Measurements from ENCODE around the gene MYL11. TPM values are rescaled to one million over a fixed set of nuclear protein-coding genes. Genes with fewer than 3 reads are reported as not detected.

The MYL11 gene
- total RNA-seq, 2 experiments from 2014 or later: 1.0 TPM; not detected in 1

- peak; percentile 87 for ATAC-seq
- CTCF ChIA-PET: interaction anchor here (0.6 to 1.3 kb wide), 6 partner anchors 21 to 247 kb away, joined by 3 to 9 read pairs (median 4); partner anchors contain the start of gene ZNF771
- H3K9me3 Mint-ChIP-seq (ENCODE audit: low read depth): no peaks in the 10 kb centered on the region
- peaks cover 19% of the 10 kb centered on the region for H3K36me3 Mint-ChIP-seq
- H3K27ac Mint-ChIP-seq: peak overlapping the region; percentile 100
- DNase-seq: peak; percentile 99
- H3K4me1 Mint-ChIP-seq: peaks cover 45% of the 10 kb centered on the region
- H3K4me3 Mint-ChIP-seq: peak overlapping the region; percentile 88
- H3K27me3 Mint-ChIP-seq: no peaks in the 10 kb centered on the region
These were observed 3.9 kb downstream of the MYL11 start for GRCh38 chr16:30378236-30379157.

- Mint-ChIP-seq H3K4me3 (peak overlapping the region; percentile 88), H3K9me3 (ENCODE audit: low read depth) (no peaks in the 10 kb centered on the region), H3K27me3 (no peaks in the 10 kb centered on the region), H3K4me1 (peaks cover 48% of the 10 kb centered on the region), H3K27ac (peak overlapping the region; percentile 100), H3K36me3 (peaks cover 19% of the 10 kb centered on the region)
- DNase-seq (no peak), ATAC-seq (no peak)
- CTCF ChIA-PET: interaction anchor here (0.7 to 1.6 kb wide), 2 partner anchors 8 to 207 kb away, joined by 4 to 6 read pairs; no protein-coding TSS in a partner anchor
These were observed 4.7 kb downstream of the MYL11 start for GRCh38 chr16:30379158-30379783.

- Mint-ChIP-seq H3K36me3 (peaks cover 19% of the 10 kb centered on the region), H3K27ac (peak overlapping the region; percentile 100), H3K4me3 (peak overlapping the region; percentile 91), H3K9me3 (ENCODE audit: low read depth) (no peaks in the 10 kb centered on the region), H3K27me3 (no peaks in the 10 kb centered on the region), H3K4me1 (peaks cover 50% of the 10 kb centered on the region)
- ATAC-seq: no peak
- CTCF ChIA-PET: interaction anchor here (0.7 to 4.6 kb wide), 3 partner anchors 9 to 207 kb away, joined by 4 to 56 read pairs (median 6); partner anchors contain the start of gene ZNF771
- DNase-seq: no peak
These were observed 5.6 kb downstream of the MYL11 start for GRCh38 chr16:30380072-30380802.

- Mint-ChIP-seq H3K36me3 (peaks cover 20% of the 10 kb centered on the region), H3K4me3 (peak overlapping the region; percentile 91), H3K9me3 (ENCODE audit: low read depth) (no peaks in the 10 kb centered on the region), H3K27me3 (no peaks in the 10 kb centered on the region), H3K27ac (peak overlapping the region; percentile 98), H3K4me1 (peaks cover 51% of the 10 kb centered on the region)
- no peak for ATAC-seq
- DNase-seq: no peak
- CTCF ChIA-PET: interaction anchor here (1.6 to 4.6 kb wide), 2 partner anchors 10 to 26 kb away, joined by 6 to 56 read pairs; partner anchors contain the start of gene ZNF771
These were observed 6.2 kb downstream of the MYL11 start for GRCh38 chr16:30380803-30381208.

- peak; percentile 80 for DNase-seq
- H3K4me1 Mint-ChIP-seq: peaks cover 51% of the 10 kb centered on the region
These were observed 6.9 kb downstream of the MYL11 start for GRCh38 chr16:30381291-30382041.

GRCh38 chr16:30382111-30382881 lies 7.7 kb downstream of the MYL11 start, which contains the start of gene SEPTIN1:
SEPTIN1 (minus strand) TSS chr16:30382561; CDS start chr16:30382542, 19 bp downstream.
- H3K36me3 Mint-ChIP-seq: peaks cover 20% of the 10 kb centered on the region
- peak within 1 kb of the TSS; percentile 91 for H3K4me3 Mint-ChIP-seq
- DNase-seq (peak; percentile 94), ATAC-seq (peak; percentile 46)
- H3K9me3 Mint-ChIP-seq (ENCODE audit: low read depth): no peaks in the 10 kb centered on the region
- CTCF ChIA-PET: interaction anchor here (0.6 to 4.6 kb wide), 17 partner anchors 11 to 335 kb away, joined by 3 to 56 read pairs (median 5); partner anchors contain the start of genes DCTPP1, SEPHS2, TBC1D10B and ZNF48
- H3K27me3 Mint-ChIP-seq: no peaks in the 10 kb centered on the region
- peak within 1 kb of the TSS; percentile 98 for H3K27ac Mint-ChIP-seq
- peaks cover 47% of the 10 kb centered on the region for H3K4me1 Mint-ChIP-seq

More at GRCh38 chr16:30381291-30382041, 6.9 kb downstream of the MYL11 start:
- no peaks in the 10 kb centered on the region for H3K27me3 Mint-ChIP-seq
- peak overlapping the region; percentile 91 for H3K4me3 Mint-ChIP-seq
- H3K36me3 Mint-ChIP-seq: peaks cover 20% of the 10 kb centered on the region
- no peaks in the 10 kb centered on the region for H3K9me3 Mint-ChIP-seq (ENCODE audit: low read depth)
- ATAC-seq: no peak
- CTCF ChIA-PET: interaction anchor here (1.0 to 4.6 kb wide), 8 partner anchors 10 to 247 kb away, joined by 3 to 56 read pairs (median 4); partner anchors contain the start of genes TBC1D10B, ZNF48 and ZNF771
- peak overlapping the region; percentile 98 for H3K27ac Mint-ChIP-seq

- Mint-ChIP-seq H3K36me3 (peaks cover 17% of the 10 kb centered on the region), H3K27ac (peak overlapping the region; percentile 98), H3K27me3 (no peaks in the 10 kb centered on the region), H3K4me1 (peaks cover 43% of the 10 kb centered on the region), H3K9me3 (ENCODE audit: low read depth) (no peaks in the 10 kb centered on the region), H3K4me3 (peak overlapping the region; percentile 91)
- CTCF ChIA-PET: interaction anchor here (0.8 to 4.6 kb wide), 12 partner anchors 12 to 336 kb away, joined by 3 to 56 read pairs (median 7); partner anchors contain the start of genes SEPHS2, TBC1D10B, ZNF48 and ZNF771
- DNase-seq (no peak), ATAC-seq (no peak)
These were observed 8.9 kb downstream of the MYL11 start for GRCh38 chr16:30383521-30383920.

GRCh38 chr16:30394592-30395154 lies 20.1 kb downstream of the MYL11 start:
- no peak for ATAC-seq
- peaks cover 39% of the 10 kb centered on the region for H3K4me1 Mint-ChIP-seq
- DNase-seq: no peak
- no peaks in the 10 kb centered on the region for H3K27me3 Mint-ChIP-seq
- CTCF ChIA-PET: interaction anchor here (0.7 to 8.2 kb wide), 6 partner anchors 9 to 251 kb away, joined by 3 to 73 read pairs (median 8); partner anchors contain the start of genes SEPTIN1 and ZNF771
- H3K9me3 Mint-ChIP-seq (ENCODE audit: low read depth): no peaks in the 10 kb centered on the region
- H3K4me3 Mint-ChIP-seq: peak overlapping the region; percentile 77
- peak overlapping the region; percentile 70 for H3K27ac Mint-ChIP-seq
- peaks cover 8% of the 10 kb centered on the region for H3K36me3 Mint-ChIP-seq

GRCh38 chr16:30395155-30395991 lies 20.8 kb downstream of the MYL11 start, which contains the start of gene ZNF48:
ZNF48 (plus strand) TSS chr16:30395420; CDS start chr16:30395795, 375 bp downstream.
- peaks cover 2% of the 10 kb centered on the region for H3K27me3 Mint-ChIP-seq
- no peaks in the 10 kb centered on the region for H3K9me3 Mint-ChIP-seq (ENCODE audit: low read depth)
- H3K27ac Mint-ChIP-seq: peak within 1 kb of the TSS; percentile 70
- CTCF ChIA-PET: interaction anchor here (0.7 to 8.2 kb wide), 7 partner anchors 9 to 252 kb away, joined by 3 to 73 read pairs (median 5); partner anchors contain the start of genes SEPTIN1 and ZNF771
- H3K36me3 Mint-ChIP-seq: peaks cover 8% of the 10 kb centered on the region
- ATAC-seq (peak; percentile 78), DNase-seq (peak; percentile 67)
- H3K4me1 Mint-ChIP-seq: peaks cover 44% of the 10 kb centered on the region
- peak within 1 kb of the TSS; percentile 79 for H3K4me3 Mint-ChIP-seq

GRCh38 chr16:30395992-30396585 lies 21.5 kb downstream of the MYL11 start:
- no peak for DNase-seq
- peaks cover 48% of the 10 kb centered on the region for H3K4me1 Mint-ChIP-seq
- H3K36me3 Mint-ChIP-seq: peaks cover 8% of the 10 kb centered on the region
- peaks cover 5% of the 10 kb centered on the region for H3K27me3 Mint-ChIP-seq
- H3K9me3 Mint-ChIP-seq (ENCODE audit: low read depth): no peaks in the 10 kb centered on the region
- CTCF ChIA-PET: interaction anchor here (1.3 to 8.2 kb wide), 5 partner anchors 10 to 233 kb away, joined by 3 to 73 read pairs (median 10); partner anchors contain the start of genes SEPTIN1 and ZNF771
- peak overlapping the region; percentile 54 for H3K27ac Mint-ChIP-seq
- H3K4me3 Mint-ChIP-seq: peak overlapping the region; percentile 79
- ATAC-seq: no peak
